Testis (tissue), 3 donors: ENCODE results near the gene UPF3A. TPM values are rescaled to one million over a fixed set of nuclear protein-coding genes. Genes with fewer than 3 reads are reported as not detected.

Source experiments
- DNase-seq: peaks from one replicate; pipeline ENCODE4 v3.0.0-alpha.2; 2019
- H3K27ac ChIP-seq, 2 donors: fragments of 200-600 bp; sonication (generic); one replicate each; pipeline ENCODE4 v1.5.1; 2019
- H3K27me3 ChIP-seq: fragments of 200-600 bp; sonication (generic); one replicate; pipeline ENCODE4 v1.5.1; 2019
- H3K36me3 ChIP-seq: fragments of 200-600 bp; sonication (generic); one replicate; pipeline ENCODE4 v1.5.1; 2017; ENCODE audit warnings: low read depth; ENCODE audit errors: missing control alignments
- H3K4me1 ChIP-seq: fragments of 200-600 bp; sonication (generic); one replicate; pipeline ENCODE4 v1.5.1; 2019
- H3K4me3 ChIP-seq, 2 donors: fragments of 200-600 bp; sonication (generic); one replicate each; pipeline ENCODE4 v1.5.1; 2017 to 2019
- H3K9me3 ChIP-seq: fragments of 200-600 bp; sonication (generic); one replicate; pipeline ENCODE4 v1.5.1; 2017
- POLR2A ChIP-seq: fragments of 450-650 bp; IDR thresholded peaks from one replicate; pipeline ENCODE4 v1.6.1; 2017; ENCODE audit warnings: antibody characterized with exemption, mild to moderate bottlenecking, moderate library complexity
- WGBS, 2 donors: methylation state at CpG; one replicate each; pipeline ENCODE4 v1.1.5; 2018; 5-methylcytosine and 5-hydroxymethylcytosine counted together
- intact Hi-C: fragments of 100-400 bp; cut with DNase I; formaldehyde crosslinking; loops from one replicate; pipeline ENCODE4 v1.15.1; 2023; ENCODE audit warnings: low total_unique reads
- polyA plus RNA-seq: library from polyadenylated mRNA; stranded (reverse); fragments of 350-450 nt; fragmentation: Illumina TruSeq; extraction: RNeasy Lipid Tissue Mini Kit (QIAGEN cat#74804); gene quantifications from one replicate; pipeline ENCODE4 v1.2.3, GENCODE V29; 2014; ENCODE audit warnings: low read depth, low replicate concordance; ENCODE audit not compliant: insufficient read depth
- total RNA-seq, 2 donors: library from RNA; depleted of rRNA; stranded (reverse); fragments of >200 nt; gene quantifications; one replicate each; pipeline ENCODE4 v1.2.3, GENCODE V29; 2016
- TF ChIP-seq, protein P1 (sequence below), 3 experiments: fragments of 450-650 bp in 2 of 3; fragments of 200-600 bp in 1 of 3; sonication (generic) in 1 of 3; IDR thresholded peaks; one replicate each; pipeline ENCODE4 v1.5.1; 2016 to 2019; ENCODE audit warnings: antibody characterized with exemption in 3 of 3, mild to moderate bottlenecking in 2 of 3, moderate library complexity in 1 of 3

UPF3A gene
- total and polyA plus RNA-seq, 3 donors from 2014 or later = 88.0 to 112 (median 96.7) TPM

DNA sequence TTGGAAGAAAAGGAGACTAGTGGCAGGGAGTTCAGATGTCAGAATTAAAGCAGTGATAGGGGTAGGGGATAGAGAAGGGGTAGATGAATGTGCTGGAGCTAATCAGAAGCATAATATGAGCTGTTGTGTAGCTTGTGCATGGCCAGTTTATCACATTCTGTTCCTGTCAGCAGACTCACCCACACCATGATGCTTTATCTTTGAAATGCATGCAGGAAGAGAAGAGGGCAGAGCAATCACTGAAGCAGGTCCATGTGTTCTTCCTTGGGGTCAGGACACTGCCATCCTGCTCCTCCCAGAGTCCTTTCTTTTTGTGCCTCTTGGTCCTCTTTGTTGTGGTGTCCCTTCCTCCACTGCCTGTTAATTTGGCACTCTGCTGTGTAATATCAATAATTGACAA is 38.7 kb downstream of the UPF3A start:
- no peaks in the 10 kb centered on the region for H3K36me3 ChIP-seq
- intact Hi-C loops = no loop called here
- H3K4me3 ChIP-seq = no peak overlapping the region
- no peak for TF ChIP-seq POLR2A
- TF ChIP-seq, protein P1, sequence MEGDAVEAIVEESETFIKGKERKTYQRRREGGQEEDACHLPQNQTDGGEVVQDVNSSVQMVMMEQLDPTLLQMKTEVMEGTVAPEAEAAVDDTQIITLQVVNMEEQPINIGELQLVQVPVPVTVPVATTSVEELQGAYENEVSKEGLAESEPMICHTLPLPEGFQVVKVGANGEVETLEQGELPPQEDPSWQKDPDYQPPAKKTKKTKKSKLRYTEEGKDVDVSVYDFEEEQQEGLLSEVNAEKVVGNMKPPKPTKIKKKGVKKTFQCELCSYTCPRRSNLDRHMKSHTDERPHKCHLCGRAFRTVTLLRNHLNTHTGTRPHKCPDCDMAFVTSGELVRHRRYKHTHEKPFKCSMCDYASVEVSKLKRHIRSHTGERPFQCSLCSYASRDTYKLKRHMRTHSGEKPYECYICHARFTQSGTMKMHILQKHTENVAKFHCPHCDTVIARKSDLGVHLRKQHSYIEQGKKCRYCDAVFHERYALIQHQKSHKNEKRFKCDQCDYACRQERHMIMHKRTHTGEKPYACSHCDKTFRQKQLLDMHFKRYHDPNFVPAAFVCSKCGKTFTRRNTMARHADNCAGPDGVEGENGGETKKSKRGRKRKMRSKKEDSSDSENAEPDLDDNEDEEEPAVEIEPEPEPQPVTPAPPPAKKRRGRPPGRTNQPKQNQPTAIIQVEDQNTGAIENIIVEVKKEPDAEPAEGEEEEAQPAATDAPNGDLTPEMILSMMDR (IDR thresholded peaks at IDR 0.05) = no peak
- H3K9me3 ChIP-seq = no peaks in the 10 kb centered on the region
- no peaks in the 10 kb centered on the region for H3K27me3 ChIP-seq
- DNase-seq = no peak
- H3K4me1 ChIP-seq = peaks cover 4% of the 10 kb centered on the region
- H3K27ac ChIP-seq = no peak overlapping the region

DNA sequence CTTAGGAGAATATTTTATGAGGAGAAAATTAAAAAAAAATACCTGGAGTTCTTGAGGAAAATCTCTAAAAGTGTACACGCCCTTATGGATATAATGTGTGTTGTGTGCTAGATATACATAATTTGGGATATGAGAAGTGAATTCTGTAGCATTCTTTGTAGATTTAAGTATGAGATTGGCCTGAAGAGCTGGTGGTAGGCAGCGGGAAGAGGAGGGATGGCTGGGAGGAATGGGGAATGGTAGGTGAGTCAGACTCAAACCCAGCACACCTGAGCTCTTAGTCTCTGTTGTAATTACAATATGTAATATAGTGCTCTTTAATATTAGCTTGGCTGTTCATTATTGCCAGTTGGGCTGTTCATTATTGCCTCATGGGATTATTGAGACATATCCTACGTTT is 39.9 kb downstream of the UPF3A start:
- Histone ChIP-seq H3K4me1 (no peaks in the 10 kb centered on the region), H3K9me3 (no peaks in the 10 kb centered on the region), H3K36me3 (no peaks in the 10 kb centered on the region), H3K27me3 (no peaks in the 10 kb centered on the region), H3K27ac (no peak overlapping the region), H3K4me3 (no peak overlapping the region)
- DNase-seq = no peak
- TF ChIP-seq, protein P1 (IDR thresholded peaks at IDR 0.05) = no peak
- no peak for TF ChIP-seq POLR2A
- intact Hi-C loops = no loop called here
- WGBS, 2 donors = 96 to 97% methylated on average over 3 of the region's 3 CpGs

DNA sequence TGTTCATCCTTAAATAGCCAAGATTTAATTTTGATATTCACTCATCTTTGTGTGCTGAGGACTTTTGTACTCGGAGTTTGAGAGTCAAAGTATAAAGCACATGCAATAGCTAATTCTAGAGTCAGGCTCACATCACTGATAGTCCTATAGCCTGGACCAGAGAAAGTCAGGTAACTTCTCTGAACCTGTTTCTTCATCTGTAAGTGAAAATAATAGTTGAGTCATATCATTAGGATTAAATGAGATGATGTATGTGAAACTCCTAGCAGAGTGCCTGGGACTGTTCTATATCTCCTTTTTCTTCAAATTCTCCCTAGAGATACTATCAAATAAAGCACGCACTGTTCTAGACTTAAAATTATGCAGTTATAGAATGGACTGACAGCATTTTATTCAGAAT is 41.9 kb downstream of the UPF3A start:
- no peaks in the 10 kb centered on the region for H3K27me3 ChIP-seq
- no peaks in the 10 kb centered on the region for H3K36me3 ChIP-seq
- H3K4me3 ChIP-seq = no peak overlapping the region
- no peak for DNase-seq
- no peaks in the 10 kb centered on the region for H3K4me1 ChIP-seq
- 91 to 99% methylated on average over 2 of the region's 2 CpGs for WGBS, 2 donors
- H3K27ac ChIP-seq = no peak overlapping the region
- intact Hi-C loops = no loop called here
- H3K9me3 ChIP-seq = no peaks in the 10 kb centered on the region
- no peak for TF ChIP-seq POLR2A
- TF ChIP-seq, protein P1 (IDR thresholded peaks at IDR 0.05) = no peak

DNA sequence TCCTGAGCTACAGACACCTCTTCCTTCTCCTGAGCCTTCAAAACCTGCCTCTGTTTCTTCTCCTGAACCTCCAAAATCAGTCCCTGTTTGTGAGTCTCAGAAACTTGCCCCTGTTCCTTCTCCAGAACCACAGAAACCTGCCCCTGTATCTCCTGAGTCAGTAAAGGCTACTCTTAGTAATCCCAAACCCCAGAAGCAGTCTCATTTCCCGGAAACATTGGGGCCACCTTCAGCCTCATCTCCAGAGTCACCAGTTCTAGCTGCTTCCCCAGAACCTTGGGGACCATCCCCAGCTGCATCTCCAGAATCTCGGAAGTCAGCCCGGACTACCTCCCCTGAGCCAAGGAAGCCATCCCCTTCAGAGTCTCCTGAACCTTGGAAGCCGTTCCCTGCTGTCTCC is 42.9 kb downstream of the UPF3A start:
- 99 to 100% methylated on average over 3 to 4 of the region's 4 CpGs for WGBS, 2 donors
- TF ChIP-seq, protein P1 (IDR thresholded peaks at IDR 0.05) = no peak
- Histone ChIP-seq H3K4me3 (no peak overlapping the region), H3K27me3 (no peaks in the 10 kb centered on the region), H3K4me1 (no peaks in the 10 kb centered on the region), H3K9me3 (no peaks in the 10 kb centered on the region), H3K27ac (no peak overlapping the region), H3K36me3 (no peaks in the 10 kb centered on the region)
- DNase-seq = no peak
- intact Hi-C loops = no loop called here

DNA sequence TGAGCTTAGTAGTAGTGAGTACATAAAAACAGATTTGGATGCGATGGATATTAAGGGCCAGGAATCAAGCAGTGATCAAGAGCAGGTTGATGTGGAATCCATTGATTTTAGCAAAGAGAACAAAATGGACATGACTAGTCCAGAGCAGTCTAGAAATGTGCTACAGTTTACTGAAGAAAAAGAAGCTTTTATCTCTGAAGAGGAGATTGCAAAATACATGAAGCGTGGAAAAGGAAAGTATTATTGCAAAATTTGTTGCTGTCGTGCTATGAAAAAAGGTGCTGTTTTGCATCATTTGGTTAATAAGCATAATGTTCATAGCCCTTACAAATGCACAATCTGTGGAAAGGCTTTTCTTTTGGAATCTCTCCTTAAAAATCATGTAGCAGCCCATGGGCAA is 44.3 kb downstream of the UPF3A start:
- Histone ChIP-seq H3K36me3 (no peaks in the 10 kb centered on the region), H3K4me1 (no peaks in the 10 kb centered on the region), H3K4me3 (no peak overlapping the region), H3K27ac (no peak overlapping the region), H3K9me3 (no peaks in the 10 kb centered on the region), H3K27me3 (no peaks in the 10 kb centered on the region)
- intact Hi-C loops = no loop called here
- 86 to 92% methylated on average over 3 of the region's 3 CpGs for WGBS, 2 donors
- DNase-seq = no peak
- TF ChIP-seq, protein P1 (IDR thresholded peaks at IDR 0.05) = no peak
- TF ChIP-seq POLR2A = no peak
